ENCODE results near the gene KCNJ14.

DNA sequence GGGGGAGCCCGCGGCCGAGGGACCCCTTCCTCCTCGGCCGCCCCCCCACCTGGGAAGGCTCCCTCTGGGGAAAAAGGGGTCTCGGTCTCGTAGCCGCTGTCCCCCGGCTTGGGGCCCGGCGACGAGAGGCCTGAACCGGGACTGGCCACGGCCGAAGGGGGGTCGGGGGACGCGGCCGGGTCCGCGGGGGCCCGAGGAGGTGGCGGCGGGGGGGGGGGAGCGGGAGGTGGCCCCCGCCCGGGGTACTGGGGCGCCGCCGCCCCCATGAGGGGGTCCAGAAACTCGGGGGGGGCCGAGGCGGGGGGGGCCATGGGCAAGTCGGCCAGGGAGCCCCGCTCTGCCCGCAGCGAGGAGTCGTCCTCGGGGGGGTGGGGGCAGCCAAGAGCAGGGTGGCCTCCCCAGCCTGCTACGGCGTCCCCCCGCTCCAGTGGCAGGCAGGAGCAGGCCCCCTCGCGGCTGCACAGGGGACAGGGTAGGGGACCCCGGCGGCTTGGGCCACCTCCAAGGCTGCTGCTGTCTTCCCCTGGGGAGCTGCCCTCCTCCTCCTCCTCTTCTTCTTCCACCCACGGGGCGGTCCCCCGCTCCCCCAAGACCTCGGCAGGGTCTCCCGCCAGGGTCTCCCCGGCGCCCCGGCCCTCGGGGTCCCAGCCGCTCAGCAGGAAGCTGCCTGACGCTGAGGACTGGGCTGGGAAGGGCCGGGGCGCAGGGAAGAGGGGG, 43.4 kb downstream of the KCNJ14 start:
- TF ChIP-seq CTCF (IDR thresholded peaks at IDR 0.05) (no peak), POLR2A (IDR thresholded peaks at IDR 0.05) (no peak)

Measured in Peyer's patch (tissue), 4 donors.